Body of pancreas (tissue), 4 donors: ENCODE data around the gene PCBP2. TPM values are rescaled to one million over a fixed set of nuclear protein-coding genes. Genes with fewer than 3 reads are reported as not detected.
"Not testable (repeated sequence)": the region's sequence is repeated elsewhere in the genome, so short reads cannot be mapped to it uniquely, and the experiment has no call there.

Source experiments
- ATAC-seq: fragments of 150-250 bp; one replicate; pipeline ENCODE4 v1.9.1; 2016
- DNase-seq, 4 donors: peaks; one replicate each; pipeline ENCODE4 v3.0.0-alpha.2; 2019
- H3K27ac ChIP-seq, 4 donors: fragments of 200-600 bp; sonication (generic); 1 replicate in 3 of 4; 2 replicates in 1 of 4; pipeline versions ENCODE4 v1.5.1 to v1.6.1; 2016 to 2019; ENCODE audit warnings: mild to moderate bottlenecking in 1 of 4, mixed read lengths in 1 of 4, moderate library complexity in 1 of 4
- H3K27me3 ChIP-seq, 2 donors: fragments of 200-600 bp; sonication (generic); one replicate each; pipeline ENCODE4 v1.6.0; 2016; ENCODE audit warnings: mild to moderate bottlenecking in 1 of 2
- H3K36me3 ChIP-seq, 2 donors: fragments of 200-600 bp; sonication (generic); replicated peaks in 1 of 2; 2 replicates each; pipeline ENCODE4 v1.5.1; 2016; ENCODE audit warnings: low read depth in 2 of 2; ENCODE audit not compliant: insufficient read depth in 1 of 2
- H3K4me1 ChIP-seq: fragments of 200-600 bp; sonication (generic); one replicate; pipeline ENCODE4 v1.6.0; 2016
- H3K4me3 ChIP-seq, 2 donors: fragments of 200-600 bp; sonication (generic); 1 replicate in 1 of 2; 2 replicates in 1 of 2; pipeline ENCODE4 v1.5.1; 2016 to 2019
- H3K9me3 ChIP-seq, 3 donors: fragments of 200-600 bp; sonication (generic); 1 replicate in 2 of 3; 2 replicates in 1 of 3; pipeline ENCODE4 v1.5.1; 2016
- CTCF ChIP-seq, 7 experiments: fragments of 450-650 bp in 4 of 7; fragments of 200-600 bp in 3 of 7; sonication (generic) in 3 of 7; IDR thresholded peaks; one replicate each; pipeline ENCODE4 v1.5.1; 2016 to 2019; ENCODE audit warnings: antibody characterized with exemption in 7 of 7
- POLR2A ChIP-seq, 3 donors: fragments of 450-650 bp; IDR thresholded peaks; one replicate each; pipeline ENCODE4 v1.6.1; 2016; ENCODE audit warnings: antibody characterized with exemption in 3 of 3, mild to moderate bottlenecking in 2 of 3
- WGBS, 2 donors: methylation state at CpG; one replicate each; pipeline ENCODE4 v1.1.5; 2017; 5-methylcytosine and 5-hydroxymethylcytosine counted together
- intact Hi-C: fragments of 100-400 bp; cut with DNase I; formaldehyde crosslinking; loops from one replicate; pipeline ENCODE4 v1.15.1; 2023
- total RNA-seq, 2 donors: library from RNA; depleted of rRNA; stranded (reverse); fragments of >200 nt; gene quantifications; one replicate each; pipeline ENCODE4 v1.1.0, GENCODE V29; 2016

PCBP2 gene
- total RNA-seq, result 100 to 1,000 TPM; 226 to 308 TPM

- 0% methylated on average over 10 to 28 of the region's 32 CpGs for WGBS, 2 donors
- no peaks in the 10 kb centered on the region for H3K27me3 ChIP-seq
- DNase-seq (peak; percentile 98 to 99 (median 98)), ATAC-seq (peak; percentile 97)
- H3K27ac ChIP-seq, result peak within 1 kb of the TSS; percentile 66 to 98 (median 95)
- H3K4me1 ChIP-seq, result peaks cover 19% of the 10 kb centered on the region
- H3K36me3 ChIP-seq, result peaks cover 5 to 22% of the 10 kb centered on the region in 2 donors
- no peaks in the 10 kb centered on the region for H3K9me3 ChIP-seq
- H3K4me3 ChIP-seq, result peak within 1 kb of the TSS; percentile 64 to 88
- intact Hi-C loops, result no loop called here
- TF ChIP-seq POLR2A (IDR thresholded peaks at IDR 0.05) (peak; percentile 37 to 85 (median 84)), CTCF (IDR thresholded peaks at IDR 0.05) (peak; percentile 75 to 99 (median 97))
Measured at GRCh38 chr12:53451661-53452158, at the start of gene PCBP2. Gene PCBP2 (plus strand): TSS chr12:53452102. CDS start chr12:53454801, 2,699 bp downstream.

GRCh38 chr12:53402351-53402750, 49.6 kb upstream of the PCBP2 start:
- H3K4me1 ChIP-seq, DNase-seq, H3K4me3 ChIP-seq, H3K9me3 ChIP-seq, intact Hi-C loops, H3K27ac ChIP-seq, ATAC-seq, H3K27me3 ChIP-seq, H3K36me3 ChIP-seq: not testable (repeated sequence)
- 97 to 99% methylated on average over 14 to 16 of the region's 16 CpGs for WGBS, 2 donors

DNA sequence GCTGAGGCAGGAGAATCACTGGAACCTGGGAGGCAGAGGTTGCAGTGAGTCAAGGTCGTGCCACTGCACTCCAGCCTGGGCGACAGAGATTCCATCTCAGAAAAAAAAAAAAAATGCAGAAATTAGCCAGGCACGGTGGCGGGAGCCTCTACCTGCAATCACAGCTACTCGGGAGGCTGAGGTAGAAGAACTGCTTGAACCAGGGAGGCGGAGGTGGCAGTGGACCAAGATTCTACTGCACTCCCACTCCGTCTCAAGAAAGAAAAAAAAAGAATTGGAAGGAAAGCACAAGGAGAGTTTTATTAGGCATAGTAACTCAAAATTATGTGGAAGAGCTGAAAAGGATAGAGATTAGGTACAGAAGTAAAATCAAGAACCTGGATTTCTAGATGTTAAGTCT, 49.0 kb upstream of the PCBP2 start:
- no peak overlapping the region for H3K4me3 ChIP-seq
- no peaks in the 10 kb centered on the region for H3K9me3 ChIP-seq
- no peak overlapping the region for H3K27ac ChIP-seq
- H3K27me3 ChIP-seq, result no peaks in the 10 kb centered on the region
- DNase-seq (no peak), ATAC-seq (no peak)
- H3K36me3 ChIP-seq, result peaks cover 0 to 4% of the 10 kb centered on the region in 2 donors
- WGBS, 2 donors, result 78 to 82% methylated on average over 7 of the region's 7 CpGs
- intact Hi-C loops, result no loop called here
- no peak for TF ChIP-seq POLR2A (IDR thresholded peaks at IDR 0.05)
- H3K4me1 ChIP-seq, result no peaks in the 10 kb centered on the region

DNA sequence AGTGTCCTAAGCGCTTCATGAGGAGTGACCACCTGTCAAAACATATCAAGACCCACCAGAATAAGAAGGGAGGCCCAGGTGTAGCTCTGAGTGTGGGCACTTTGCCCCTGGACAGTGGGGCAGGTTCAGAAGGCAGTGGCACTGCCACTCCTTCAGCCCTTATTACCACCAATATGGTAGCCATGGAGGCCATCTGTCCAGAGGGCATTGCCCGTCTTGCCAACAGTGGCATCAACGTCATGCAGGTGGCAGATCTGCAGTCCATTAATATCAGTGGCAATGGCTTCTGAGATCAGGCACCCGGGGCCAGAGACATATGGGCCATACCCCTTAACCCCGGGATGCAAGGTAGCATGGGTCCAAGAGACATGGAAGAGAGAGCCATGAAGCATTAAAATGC, 41.0 kb upstream of the PCBP2 start:
- TF ChIP-seq CTCF (IDR thresholded peaks at IDR 0.05), result no peak
- Histone ChIP-seq H3K4me1 (no peaks in the 10 kb centered on the region), H3K9me3 (no peaks in the 10 kb centered on the region), H3K4me3 (no peak overlapping the region), H3K27me3 (no peaks in the 10 kb centered on the region), H3K36me3 (peaks cover 13 to 32% of the 10 kb centered on the region in 2 donors), H3K27ac (no peak overlapping the region)
- ATAC-seq (no peak), DNase-seq (no peak)
- WGBS, 2 donors, result 82 to 87% methylated on average over 4 to 5 of the region's 5 CpGs
- intact Hi-C loops, result no loop called here

DNA sequence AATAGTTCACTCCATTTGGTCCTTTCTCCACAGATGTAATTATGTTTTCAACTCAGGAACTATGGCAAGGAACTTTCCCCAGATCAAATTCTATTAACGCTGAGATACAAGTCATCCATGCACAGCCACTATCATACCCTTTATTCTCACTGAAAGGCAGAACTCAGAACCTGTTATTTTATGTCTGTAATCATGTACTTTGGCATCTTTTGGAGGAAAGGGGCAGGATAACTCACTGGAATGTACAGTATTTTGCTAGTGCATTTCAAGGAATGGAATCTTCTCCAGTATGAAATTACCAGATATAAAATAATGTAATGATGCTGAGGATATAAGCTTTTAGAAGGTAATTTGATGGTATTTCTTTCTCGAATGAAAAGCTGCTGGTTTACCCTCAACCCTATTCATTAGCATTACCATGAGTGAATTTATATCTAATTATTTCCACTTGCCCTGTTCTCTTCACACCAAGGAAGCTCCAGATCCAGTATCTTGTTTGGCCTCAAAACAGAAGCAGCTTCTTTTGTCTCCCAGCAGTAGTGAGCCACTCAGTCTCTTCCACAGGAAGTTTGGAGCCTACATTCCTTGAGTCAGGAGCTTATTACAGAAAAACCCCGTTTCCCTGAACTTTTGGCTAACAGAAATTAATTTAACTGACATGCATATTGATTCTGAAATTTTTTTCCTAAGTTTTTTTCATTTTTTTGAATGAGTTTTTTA, 38.3 kb upstream of the PCBP2 start:
- 69 to 78% methylated on average over 3 of the region's 3 CpGs for WGBS, 2 donors
- no peaks in the 10 kb centered on the region for H3K4me1 ChIP-seq
- intact Hi-C loops, result no loop called here

More for the DNA sequence above, 38.3 kb upstream of the PCBP2 start:
- H3K4me3 ChIP-seq, result no peak overlapping the region
- TF ChIP-seq CTCF (IDR thresholded peaks at IDR 0.05) (no peak), POLR2A (IDR thresholded peaks at IDR 0.05) (no peak)
- H3K9me3 ChIP-seq, result no peaks in the 10 kb centered on the region
- peaks cover 13 to 27% of the 10 kb centered on the region in 2 donors for H3K36me3 ChIP-seq
- H3K27me3 ChIP-seq, result no peaks in the 10 kb centered on the region
- ATAC-seq (no peak), DNase-seq (no peak)
- H3K27ac ChIP-seq, result no peak overlapping the region
